HG03097 (cell line): Measurements from ENCODE around the gene BSG.
"Not testable (repeated sequence)": the region's sequence is repeated elsewhere in the genome, so short reads cannot be mapped to it uniquely, and the experiment has no call there.

Experiments used
- ATAC-seq: cut with Tn5 transposase; IDR thresholded peaks from one replicate; pipeline ENCODE4 v1.9.1; 2021; ENCODE audit not compliant: unreplicated experiment, low FRiP score

BSG gene

DNA sequence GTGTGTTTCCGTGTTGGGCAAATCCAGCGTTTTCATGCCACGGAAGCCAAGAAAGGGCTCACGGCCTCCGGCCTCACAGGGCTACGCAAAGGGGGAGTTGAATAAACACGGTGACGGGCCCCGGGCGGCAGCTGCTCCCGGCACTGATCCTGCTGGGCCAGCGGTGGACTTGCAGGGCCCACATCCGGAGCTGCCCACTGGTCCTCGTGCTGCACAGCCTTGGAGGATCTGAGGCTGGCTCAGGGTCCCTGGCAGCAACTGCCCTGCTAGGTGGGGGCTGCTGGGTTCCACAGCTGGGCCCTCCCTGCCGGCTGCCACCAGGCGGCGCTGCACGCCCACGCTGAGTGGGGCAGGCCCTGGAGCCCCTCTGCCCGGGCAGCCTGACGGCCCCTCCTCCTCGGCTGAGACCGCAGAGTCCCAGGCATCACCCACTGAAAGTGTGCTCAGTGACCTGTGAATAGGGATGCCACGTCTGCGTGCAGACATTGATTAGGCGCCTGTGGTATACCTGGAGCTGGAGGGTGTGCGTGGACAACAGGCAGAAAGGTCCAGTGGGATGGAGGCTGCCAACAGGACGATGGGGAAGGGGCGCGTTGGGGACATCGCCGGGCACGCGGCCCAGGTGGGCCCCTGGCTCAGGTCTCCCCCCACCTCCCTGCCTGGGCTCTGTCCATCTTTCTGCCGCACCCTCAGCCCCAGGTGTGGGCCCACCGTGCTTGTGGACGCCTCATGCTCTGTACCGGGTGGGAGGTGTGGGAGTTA, 12.0 kb downstream of the BSG start:
- ATAC-seq = no peak

DNA sequence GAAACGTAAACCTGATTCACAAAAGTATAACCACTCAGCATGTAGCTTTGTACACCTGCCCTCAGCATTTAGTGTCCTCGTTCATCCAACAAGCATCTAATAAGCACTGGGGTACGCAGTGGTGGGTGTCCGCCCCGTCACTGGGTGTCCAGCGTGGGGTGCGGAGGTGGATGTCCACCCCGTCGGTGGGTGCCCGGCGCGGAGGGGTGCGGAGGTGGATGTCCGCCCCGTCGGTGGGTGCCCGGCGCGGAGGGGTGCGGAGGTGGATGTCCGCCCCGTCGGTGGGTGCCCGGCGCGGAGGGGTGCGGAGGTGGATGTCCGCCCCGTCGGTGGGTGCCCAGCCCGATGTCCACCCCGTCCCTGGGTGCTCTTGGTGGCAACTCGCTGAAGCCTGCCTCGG, 12.8 kb downstream of the BSG start:
- ATAC-seq = not testable (repeated sequence)

DNA sequence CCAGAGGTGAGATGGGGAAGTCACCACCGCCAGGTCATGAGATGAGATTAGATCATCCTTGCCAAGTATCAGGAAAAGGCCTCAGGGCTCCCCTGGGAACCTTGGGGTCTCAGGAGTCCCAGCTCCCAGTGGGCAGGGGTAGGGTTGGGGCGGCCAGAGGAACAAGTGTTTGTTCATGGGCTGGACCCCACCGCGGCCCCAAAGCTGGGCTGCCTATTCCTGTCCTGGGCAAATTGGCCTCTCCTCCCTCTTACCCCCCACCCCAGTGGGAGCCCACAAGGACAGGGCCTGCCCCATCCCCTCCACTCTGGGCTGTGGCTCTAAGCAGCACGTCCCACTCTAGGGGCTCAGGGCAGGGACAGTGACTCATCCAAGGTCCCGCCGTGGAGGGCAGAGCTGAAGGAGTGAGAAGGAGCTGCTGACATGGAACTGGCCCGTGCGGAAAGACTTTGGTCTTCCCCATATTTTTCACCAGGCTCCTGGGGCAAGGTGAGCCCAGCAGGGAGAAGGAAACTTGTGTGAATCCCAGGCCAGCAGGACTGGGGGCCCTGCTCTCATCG, 13.2 kb downstream of the BSG start:
- ATAC-seq = no peak

DNA sequence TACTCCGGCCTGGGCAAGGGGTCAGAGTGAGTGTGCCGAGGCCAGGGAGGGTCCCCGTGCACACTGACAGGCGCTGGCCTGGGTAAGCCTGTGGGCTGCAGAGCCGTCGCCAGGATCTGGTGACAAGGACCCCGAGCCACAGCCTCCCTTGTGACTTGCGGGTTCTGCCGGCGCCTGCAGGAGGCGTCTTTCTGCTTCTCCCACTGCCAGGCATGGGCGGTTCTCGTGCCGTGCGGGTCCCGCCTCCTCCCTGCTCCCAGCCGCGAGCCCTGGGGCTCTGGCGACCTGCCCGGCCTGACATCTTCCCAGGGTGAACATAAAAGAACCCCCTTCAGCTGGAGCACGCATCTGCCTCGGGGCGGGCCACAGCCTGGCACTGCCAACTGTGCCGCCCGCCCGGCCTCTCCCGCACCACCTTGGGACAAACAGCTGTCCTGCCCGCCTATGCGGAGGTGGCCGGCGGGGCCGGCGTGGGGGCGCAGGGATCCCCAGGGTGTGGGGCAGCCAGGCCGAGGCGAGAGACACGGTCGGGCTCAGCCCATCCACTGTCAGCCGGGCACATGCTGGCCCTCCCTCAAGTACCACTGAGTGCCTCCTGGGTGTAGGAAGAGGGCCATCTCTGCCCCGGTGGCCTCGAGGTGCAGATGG, 15.8 kb downstream of the BSG start:
- ATAC-seq = no peak

DNA sequence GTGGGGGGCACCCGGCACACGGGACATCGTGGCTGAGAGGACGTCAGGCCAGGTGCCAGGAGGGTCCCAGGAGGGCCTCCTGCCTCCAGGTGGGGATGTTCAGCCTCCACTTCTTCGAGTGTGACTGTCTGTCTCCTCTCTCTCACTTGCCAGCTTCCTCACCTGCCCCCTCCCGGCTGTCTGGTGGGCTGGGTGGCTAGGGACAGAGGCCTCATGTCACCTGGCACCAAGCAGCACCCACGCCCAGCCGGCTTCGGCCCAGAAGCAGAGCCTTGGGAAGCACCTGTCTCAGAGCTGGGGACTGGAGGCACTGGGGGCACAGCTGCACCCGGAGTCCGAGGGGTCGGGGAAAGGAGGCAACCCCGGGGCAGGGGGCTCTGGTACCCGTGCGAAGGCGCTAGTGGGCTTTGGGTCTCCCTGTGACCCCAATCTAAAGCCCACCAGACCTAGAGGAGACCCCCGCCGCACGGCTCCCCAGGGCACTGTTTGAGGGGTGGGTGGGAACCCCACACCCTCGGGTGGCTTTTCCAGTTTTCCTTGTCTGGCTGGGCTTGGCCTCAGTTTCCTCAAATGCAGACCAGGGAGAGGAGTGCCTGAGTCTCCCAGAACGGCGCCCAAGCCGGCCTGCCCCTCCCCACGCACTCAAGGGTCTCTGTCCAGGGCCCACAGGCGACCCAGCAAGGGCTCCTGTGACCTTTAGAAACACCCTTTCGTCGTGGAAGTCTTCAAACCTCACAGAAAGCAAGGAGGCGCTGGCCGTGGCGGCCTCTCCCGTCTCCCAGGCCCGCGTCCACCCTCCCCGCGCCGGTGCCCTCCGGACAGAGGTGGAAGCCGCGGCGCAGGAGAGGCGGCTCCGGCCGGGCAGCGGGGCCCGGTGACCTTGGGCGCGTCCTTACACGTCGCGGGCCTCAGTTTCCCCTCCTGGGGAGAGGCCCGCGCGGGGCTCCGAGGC, 16.6 kb downstream of the BSG start:
- ATAC-seq = no peak

DNA sequence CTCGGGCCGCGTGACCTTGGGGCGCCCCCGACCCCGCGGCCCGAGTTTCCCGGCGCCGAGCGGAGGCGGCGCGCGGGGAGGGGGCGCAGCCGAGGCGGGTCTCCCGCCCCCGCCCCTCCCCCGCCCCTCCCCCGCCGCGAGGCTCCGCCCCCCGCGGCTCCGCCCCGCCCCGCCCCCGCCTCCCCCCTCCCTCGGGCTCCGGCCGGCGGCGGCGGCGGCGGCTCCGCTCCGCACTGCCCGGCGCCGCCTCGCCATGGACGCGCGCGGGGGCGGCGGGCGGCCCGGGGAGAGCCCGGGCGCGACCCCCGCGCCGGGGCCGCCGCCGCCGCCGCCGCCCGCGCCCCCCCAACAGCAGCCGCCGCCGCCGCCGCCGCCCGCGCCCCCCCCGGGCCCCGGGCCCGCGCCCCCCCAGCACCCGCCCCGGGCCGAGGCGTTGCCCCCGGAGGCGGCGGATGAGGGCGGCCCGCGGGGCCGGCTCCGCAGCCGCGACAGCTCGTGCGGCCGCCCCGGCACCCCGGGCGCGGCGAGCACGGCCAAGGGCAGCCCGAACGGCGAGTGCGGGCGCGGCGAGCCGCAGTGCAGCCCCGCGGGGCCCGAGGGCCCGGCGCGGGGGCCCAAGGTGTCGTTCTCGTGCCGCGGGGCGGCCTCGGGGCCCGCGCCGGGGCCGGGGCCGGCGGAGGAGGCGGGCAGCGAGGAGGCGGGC, 17.4 kb downstream of the BSG start, which contains the start of gene HCN2:
Gene HCN2 (plus strand): TSS at position 189 of the 703 bp plus-strand sequence. CDS start 65 bp downstream, at position 254.
- ATAC-seq = no peak

DNA sequence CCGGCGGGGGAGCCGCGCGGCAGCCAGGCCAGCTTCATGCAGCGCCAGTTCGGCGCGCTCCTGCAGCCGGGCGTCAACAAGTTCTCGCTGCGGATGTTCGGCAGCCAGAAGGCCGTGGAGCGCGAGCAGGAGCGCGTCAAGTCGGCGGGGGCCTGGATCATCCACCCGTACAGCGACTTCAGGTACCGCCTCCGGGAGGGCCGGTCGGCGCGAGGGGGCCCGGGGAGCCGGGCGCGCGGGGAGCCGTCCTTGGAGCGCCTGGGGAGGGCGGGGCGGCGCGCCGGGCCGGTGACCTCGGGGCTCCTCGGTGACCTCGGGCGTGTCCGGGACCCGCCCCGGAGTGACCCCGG, 18.0 kb downstream of the BSG start:
- no peak for ATAC-seq

DNA sequence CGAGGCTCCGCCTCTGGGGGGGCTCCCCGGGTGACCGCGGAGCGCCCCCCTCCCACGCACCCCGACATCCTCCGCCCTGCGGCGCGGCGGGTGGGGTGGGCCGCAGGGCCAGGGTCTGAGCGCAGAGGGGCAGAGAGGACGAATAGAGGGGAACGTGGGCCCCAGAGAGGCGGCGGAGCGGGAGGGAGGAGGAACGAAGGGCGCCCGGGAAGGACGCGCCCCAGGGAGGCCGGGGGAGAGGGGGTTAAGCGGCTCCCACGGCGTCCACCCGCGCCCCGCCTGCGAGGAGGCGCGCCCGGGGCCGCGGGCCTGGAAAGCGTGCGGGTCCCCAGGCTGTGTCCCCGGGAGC, 18.3 kb downstream of the BSG start:
- ATAC-seq = no peak

DNA sequence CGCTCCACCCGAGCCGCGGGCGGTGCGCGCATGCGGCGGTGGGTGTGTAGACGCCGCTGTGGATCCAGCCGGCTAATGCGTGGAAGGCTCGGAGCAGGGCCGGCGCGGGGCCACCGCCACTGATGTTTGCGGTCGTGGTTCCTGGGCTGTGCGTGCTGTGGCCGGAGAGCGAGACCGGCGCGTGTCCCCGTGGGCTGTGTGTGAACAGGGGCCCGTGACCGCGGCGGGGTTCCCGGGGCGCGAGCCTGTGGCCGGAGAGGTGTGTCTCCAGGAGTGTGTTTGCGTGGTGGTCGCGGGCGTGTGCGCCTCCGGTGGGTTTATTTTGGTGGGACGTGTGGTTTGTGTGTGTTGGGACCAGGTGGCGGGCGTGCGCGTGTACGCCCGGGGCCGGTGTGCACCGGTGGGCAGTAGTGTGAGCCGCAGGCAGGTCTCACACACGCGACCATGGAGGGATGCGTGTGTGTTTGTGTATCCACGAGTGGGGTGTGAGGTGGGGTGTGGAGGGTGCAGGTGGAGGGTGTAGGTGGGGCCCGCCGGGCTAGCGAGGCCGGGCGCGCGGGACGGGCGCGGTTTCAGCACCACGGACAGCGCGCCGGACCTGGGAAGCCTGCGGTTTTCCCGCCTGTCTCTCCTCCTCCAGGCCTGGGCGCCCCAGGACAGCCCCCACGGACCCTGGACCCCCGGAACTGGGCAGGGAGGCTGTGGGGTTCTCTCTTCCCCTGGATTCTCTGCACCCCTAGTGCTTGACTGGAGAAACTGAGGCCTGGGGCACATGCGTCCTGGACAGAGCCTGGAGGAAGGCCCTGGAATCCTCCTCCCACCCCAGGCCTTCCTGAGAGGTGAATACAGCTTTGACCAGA, 18.9 kb downstream of the BSG start:
- ATAC-seq = no peak

DNA sequence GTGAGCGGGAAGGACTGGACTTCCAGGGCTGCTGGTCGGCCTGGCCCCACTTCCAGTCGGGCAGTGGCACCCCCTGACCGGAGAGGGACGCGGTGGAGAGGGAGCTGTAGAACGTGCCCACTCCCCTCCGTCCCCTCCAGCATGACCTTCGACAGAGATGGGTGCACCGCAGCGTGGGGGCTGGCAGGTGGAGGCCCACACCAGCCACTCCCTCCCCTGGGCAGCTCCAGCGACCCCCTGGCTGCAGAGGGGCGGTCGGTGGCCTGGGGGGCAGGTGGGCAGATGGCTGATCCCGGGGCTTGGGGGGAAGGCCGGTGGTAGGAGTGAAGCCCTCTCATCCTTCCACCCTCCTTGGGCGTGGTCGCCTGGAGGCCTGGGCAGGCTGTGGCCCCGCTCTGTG, 19.7 kb downstream of the BSG start:
- no peak for ATAC-seq

DNA sequence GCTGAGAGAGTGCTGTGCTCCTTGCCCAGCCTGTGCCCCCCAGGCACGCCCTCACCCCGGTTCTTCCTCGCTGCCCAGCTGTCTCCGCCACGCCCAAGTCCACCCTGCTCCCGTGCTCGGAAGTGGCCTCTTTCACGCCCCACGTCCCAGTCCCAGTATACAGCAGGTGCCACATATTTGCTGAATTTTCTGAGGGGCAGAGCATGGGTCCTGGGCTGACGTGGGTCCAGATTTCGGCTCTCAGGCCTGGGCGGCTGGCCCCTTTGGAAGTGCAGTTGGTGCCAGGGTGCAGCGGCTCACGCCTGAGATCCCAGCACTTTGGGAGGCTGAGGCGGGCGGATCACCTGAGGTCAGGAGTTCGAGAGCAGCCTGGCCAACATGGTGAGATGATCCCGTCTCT, 20.7 kb downstream of the BSG start:
- no peak for ATAC-seq

DNA sequence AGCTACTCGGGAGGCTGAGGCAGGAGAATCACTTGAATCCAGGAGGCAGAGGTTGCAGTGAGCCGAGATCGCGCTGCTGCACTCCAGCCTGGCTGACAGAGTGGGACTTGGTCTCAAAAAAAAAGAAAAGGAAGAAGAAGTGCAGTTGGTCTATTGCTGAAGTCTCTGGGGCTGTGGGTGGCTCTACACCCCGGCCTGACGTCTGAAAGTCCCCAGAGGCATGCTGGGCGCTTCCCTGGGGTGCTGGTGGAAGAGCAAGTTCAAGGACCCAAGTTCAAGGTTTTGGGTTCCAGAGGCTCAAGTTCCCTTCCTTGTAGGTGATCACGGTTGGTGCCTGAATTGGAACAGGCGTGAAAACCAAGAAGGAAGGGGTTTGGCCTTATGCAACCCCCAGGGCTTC, 21.1 kb downstream of the BSG start:
- ATAC-seq = no peak

DNA sequence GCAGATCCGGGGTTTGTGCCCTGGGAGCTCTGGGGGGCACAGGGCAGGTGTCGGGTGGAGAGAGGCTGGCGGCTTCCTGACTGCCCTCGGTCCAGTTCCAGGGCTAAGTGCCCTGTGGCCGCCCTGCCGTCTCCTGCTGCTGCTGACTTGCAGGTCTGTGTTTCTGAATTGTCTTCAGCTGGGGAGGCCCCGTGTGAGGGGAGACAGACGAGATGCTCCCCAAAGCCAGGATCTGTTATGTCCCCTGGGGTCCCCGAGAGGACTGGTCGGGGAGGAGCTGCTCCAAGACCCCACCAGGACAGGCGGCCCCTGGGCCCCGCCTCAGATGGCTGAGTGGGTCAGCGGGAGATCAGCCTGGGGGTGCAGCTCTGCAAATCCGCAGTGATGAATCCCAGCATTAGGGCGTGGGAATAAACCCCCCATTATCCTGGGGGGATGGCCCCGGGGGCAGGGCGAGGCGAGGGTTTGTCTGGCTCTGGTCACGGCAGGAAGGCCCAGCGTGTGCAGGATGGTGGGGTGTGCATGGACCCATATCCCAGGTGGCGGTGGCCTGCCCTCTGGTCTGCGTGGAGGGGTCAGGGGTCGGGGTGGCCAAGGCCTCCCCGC, 22.0 kb downstream of the BSG start:
- no peak for ATAC-seq

DNA sequence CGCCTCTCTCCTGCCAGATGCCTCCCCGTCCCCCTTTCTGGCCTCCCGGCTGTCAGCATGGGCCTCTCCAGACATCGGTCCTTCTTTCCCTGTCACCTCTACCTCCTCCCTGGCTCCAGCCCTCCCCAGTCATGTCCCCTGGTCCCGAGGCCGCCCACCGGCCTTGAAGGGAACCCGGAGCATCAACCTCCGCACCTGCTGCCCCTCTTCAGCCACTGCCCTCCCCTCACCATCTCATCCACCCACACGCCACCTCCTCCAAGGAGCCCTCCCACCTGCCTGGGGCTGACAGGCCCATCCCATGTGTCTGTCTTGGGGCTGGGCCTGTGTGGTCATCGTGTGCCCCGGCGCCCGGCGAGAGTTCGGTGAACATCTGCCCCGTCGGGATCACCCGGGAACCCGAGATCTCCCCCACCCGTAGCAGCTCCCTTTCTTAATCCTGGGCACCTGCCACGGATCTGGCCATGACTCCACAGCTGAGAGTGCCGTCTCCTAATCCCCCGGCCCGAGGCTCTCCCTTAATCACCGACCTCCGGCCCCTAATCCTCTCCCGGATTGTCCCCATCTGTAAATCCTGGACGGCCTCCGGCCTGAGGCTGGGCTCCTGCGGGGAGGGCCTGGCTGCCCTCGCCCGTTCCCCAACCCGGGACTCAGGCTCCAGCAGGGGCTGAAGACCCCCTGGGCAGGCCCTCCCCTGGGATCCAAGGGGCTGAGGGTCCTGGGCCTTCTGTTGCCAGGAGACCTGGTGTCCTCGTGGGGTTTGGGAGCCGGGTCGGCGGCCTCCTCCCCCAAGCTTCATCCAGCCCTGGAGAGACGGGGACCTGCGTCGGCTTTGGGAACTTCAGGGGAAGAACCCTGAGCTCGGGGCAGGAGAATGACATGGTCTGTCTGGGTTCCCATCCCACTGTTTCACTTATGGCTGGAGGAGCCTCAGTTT, 23.2 kb downstream of the BSG start:
- no peak for ATAC-seq

DNA sequence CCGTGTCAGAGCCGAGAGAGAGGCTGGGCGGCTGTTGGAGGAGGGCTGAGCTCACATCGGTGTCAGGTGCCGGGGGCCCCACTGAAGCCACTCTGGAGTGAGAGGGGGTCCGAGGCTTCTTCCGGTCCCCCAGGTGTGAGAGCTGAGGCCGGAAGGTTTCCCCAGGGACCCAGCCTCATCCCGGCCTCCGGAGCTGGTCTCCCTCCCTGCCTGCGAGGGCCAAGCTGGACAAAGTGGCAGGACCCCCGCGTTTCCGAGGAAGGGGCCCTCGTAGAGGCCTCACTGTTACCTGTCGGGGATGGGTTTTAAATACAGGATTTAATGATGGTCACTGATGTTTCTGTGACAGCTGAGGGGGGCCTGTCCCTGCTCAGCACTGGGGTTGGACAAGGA, 23.9 kb downstream of the BSG start:
- no peak for ATAC-seq

DNA sequence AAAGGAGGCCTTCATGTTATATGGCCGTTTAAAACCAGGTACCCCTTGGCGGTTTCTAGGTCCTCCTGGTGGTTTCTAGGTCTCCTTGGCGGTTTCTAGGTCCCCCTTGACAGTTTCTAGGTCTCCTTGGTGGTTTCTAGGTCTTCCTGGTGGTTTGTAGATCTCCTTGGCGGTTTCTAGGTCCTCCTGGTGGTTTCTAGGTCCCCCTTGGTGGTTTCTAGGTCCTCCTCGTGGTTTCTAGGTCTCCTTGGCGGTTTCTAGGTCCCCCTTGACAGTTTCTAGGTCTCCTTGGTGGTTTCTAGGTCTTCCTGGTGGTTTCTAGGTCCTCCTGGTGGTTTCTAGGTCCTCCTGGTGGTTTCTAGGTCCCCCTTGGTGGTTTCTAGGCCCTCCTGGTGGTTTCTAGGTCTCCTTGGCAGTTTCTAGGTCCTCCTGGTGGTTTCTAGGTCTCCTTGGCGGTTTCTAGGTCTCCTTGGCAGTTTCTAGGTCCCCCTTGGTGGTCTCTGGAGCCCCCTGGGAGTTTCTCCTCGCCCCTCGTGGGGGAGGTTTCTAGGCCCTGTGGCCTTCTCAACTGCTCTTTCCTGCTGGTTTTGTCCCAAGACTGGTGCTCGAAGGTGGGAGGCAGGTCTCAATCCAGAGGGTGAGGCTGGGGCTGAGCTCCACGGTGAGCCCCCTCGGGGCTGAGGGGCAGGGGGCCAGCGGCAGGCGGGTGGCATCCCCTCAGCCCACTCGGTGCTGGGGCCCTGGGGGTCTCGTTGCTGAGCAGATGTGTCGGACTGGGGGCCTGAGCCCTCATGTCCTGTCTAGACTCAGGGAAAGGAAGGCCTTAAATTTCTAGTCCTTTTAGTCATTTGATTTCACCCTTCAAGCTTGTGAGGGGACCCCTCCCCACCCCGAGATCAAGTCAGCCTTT, 25.3 kb downstream of the BSG start:
- no peak for ATAC-seq

DNA sequence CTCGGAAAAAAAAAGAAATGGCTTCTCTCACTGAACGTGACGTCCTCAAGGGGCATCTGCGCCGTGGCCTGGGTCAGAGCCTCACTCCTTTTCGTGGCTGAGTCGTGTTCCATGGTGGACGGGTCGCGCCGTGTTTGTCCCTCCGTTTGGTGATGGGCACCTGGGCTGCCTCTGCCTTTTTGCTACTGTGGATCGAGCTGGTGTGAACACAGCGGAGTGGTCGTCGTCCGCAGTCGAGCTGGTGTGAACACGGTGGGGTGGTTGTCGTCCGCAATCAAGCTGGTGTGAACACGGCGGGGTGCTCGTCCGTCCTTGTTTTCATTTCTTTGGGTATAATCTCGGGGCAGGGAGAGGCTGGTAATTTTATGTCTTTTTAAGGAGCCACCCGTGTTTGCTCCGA, 28.9 kb downstream of the BSG start:
- no peak for ATAC-seq
